A549 (cell line): Measurements from ENCODE around the gene KRT37.

Experiments used
- BCL3 ChIP-seq: fragments of >200 bp; sonication (Bioruptor Twin); formaldehyde crosslinking; IDR thresholded peaks from 3 replicates; pipeline ENCODE4 v1.6.1; 2016
- CEBPB ChIP-seq, 2 experiments: fragments of >200 bp in 1 of 2; sonication (Bioruptor Twin) in 1 of 2; formaldehyde crosslinking in 1 of 2; IDR thresholded peaks; 2 replicates each; pipeline ENCODE4 v1.6.1; 2012 to 2016
- CHD2 ChIP-seq: fragments of 150-350 bp; IDR thresholded peaks from 2 replicates; pipeline ENCODE4 v1.6.1; 2014; ENCODE audit warnings: low read length; ENCODE audit not compliant: partially characterized antibody
- CTCF ChIP-seq: fragments of >200 bp; sonication (Bioruptor Twin); formaldehyde crosslinking; IDR thresholded peaks from 3 replicates; pipeline ENCODE4 v1.5.1; 2016
- EP300 ChIP-seq, 2 experiments: fragments of >200 bp; sonication (Bioruptor Twin); formaldehyde crosslinking; IDR thresholded peaks; 2 replicates in 1 of 2; 3 replicates in 1 of 2; pipeline ENCODE4 v1.6.1; 2016 to 2017
- GATA3 ChIP-seq: IDR thresholded peaks from 2 replicates; pipeline ENCODE4 v1.6.1; 2012; ENCODE audit warnings: borderline replicate concordance
- HOXA7 ChIP-seq: fragments of 250-450 bp; sonication (Bioruptor Pico); IDR thresholded peaks from 2 replicates; pipeline ENCODE4 v1.5.0; 2020; ENCODE audit warnings: mild to moderate bottlenecking, moderate library complexity
- JUN ChIP-seq, 2 experiments: fragments of >200 bp; sonication (Bioruptor Twin); formaldehyde crosslinking; IDR thresholded peaks; 2 replicates in 1 of 2; 3 replicates in 1 of 2; pipeline ENCODE4 v1.6.1; 2016 to 2017
- JUNB ChIP-seq: fragments of >200 bp; sonication (Bioruptor Twin); formaldehyde crosslinking; IDR thresholded peaks from 2 replicates; pipeline ENCODE4 v1.6.1; 2016
- MAX ChIP-seq: IDR thresholded peaks from 2 replicates; pipeline ENCODE4 v1.6.1; 2012
- MYC ChIP-seq: IDR thresholded peaks from 2 replicates; pipeline ENCODE4 v1.6.1; 2012; ENCODE audit warnings: mild to moderate bottlenecking, inconsistent platforms, low read length, improper control_type of control experiment, borderline replicate concordance
- POLR2A ChIP-seq: IDR thresholded peaks from 2 replicates; pipeline ENCODE4 v1.6.1; 2012; ENCODE audit warnings: mild to moderate bottlenecking, low read length
- RAD21 ChIP-seq, 2 experiments: fragments of >200 bp in 1 of 2; sonication (Bioruptor Twin) in 1 of 2; formaldehyde crosslinking in 1 of 2; IDR thresholded peaks in 1 of 2; conservative IDR thresholded peaks in 1 of 2; 2 replicates in 1 of 2; 3 replicates in 1 of 2; pipeline ENCODE4 v1.6.1; 2012 to 2018; ENCODE audit warnings: inconsistent platforms in 1 of 2
- USF2 ChIP-seq: fragments of 450-650 bp; IDR thresholded peaks from 2 replicates; pipeline ENCODE4 v1.6.1; 2014; ENCODE audit warnings: antibody characterized with exemption

GRCh38 chr17:41416479-41416878 lies 7.9 kb downstream of the KRT37 start:
- no peak for TF ChIP-seq CTCF
- TF ChIP-seq JUN (IDR thresholded peaks at IDR 0.05) = no peak
- TF ChIP-seq RAD21 (conservative IDR thresholded peaks at IDR 0.05 in 1 of 2, IDR thresholded peaks at IDR 0.05 in 1 of 2) = no peak
- no peak for TF ChIP-seq EP300 (IDR thresholded peaks at IDR 0.05)
- TF ChIP-seq GATA3 = no peak
- TF ChIP-seq BCL3 = no peak
- no peak for TF ChIP-seq HOXA7 (CRISPR knock-in tag)
- TF ChIP-seq USF2 = no peak
- TF ChIP-seq JUNB = no peak
- TF ChIP-seq CEBPB (IDR thresholded peaks at IDR 0.05) = no peak
- no peak for TF ChIP-seq POLR2A
- no peak for TF ChIP-seq MAX
- no peak for TF ChIP-seq CHD2
- no peak for TF ChIP-seq MYC
